Measurements from ENCODE around the gene ITM2B. TPM values are rescaled to one million over a fixed set of nuclear protein-coding genes. Genes with fewer than 3 reads are reported as not detected.
A peak's percentile ranks its signal among the peaks of the same experiment; 100 is the strongest.
"Not testable (repeated sequence)": the region's sequence is repeated elsewhere in the genome, so short reads cannot be mapped to it uniquely, and the experiment has no call there.

The ITM2B gene
- total RNA-seq = 48.7 and 54.4 TPM in 2 replicates

DNA sequence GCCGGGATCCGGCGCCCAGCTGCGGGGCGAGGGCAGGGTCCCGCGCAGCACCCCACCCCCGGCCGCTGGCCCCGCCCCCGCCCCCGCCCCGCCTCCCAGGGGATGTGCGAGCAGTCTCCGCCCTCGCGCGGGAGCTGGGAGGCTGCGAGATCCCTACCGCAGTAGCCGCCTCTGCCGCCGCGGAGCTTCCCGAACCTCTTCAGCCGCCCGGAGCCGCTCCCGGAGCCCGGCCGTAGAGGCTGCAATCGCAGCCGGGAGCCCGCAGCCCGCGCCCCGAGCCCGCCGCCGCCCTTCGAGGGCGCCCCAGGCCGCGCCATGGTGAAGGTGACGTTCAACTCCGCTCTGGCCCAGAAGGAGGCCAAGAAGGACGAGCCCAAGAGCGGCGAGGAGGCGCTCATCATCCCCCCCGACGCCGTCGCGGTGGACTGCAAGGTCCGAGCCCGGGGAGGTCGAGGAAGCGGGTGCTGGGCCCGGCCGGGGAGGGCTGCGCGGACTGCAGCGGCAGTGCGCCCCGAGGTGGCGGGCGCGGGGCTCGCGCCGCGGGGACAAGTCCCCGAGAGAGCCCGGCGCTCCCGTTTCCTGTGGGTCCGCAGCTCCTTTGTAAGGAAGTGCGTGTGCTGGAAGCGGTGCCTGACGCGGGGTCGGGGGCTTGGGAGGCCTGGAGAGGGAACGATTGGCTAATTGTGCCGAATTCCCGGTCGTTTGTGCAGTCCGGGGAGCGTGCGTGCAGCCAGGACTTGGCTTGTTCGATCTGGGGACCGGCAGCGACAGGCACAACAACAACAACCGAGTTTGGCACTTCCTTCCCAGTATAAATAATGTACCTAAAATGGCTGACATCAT, at the start of gene ITM2B:
Gene ITM2B (plus strand): TSS at position 161 of the 843 bp plus-strand sequence. CDS start 155 bp downstream, at position 316.
- Mint-ChIP-seq H3K9me3 (no peaks in the 10 kb centered on the region), H3K36me3 (ENCODE audit: low read depth) (peaks cover 20% of the 10 kb centered on the region), H3K4me3 (ENCODE audit: low read depth) (peak within 1 kb of the TSS; percentile 87), H3K4me1 (ENCODE audit: low read depth) (peaks cover 38% of the 10 kb centered on the region), H3K27me3 (ENCODE audit: low read depth) (peaks cover 44% of the 10 kb centered on the region), H3K27ac (peak within 1 kb of the TSS; percentile 73)
- peak; percentile 50 for DNase-seq (ENCODE audit: low spot score)
- intact Hi-C loops (cut with micrococcal nuclease) = loop anchor here (5.0 kb wide), 3 partner anchors 191 to 329 kb away; no protein-coding TSS in a partner anchor

DNA sequence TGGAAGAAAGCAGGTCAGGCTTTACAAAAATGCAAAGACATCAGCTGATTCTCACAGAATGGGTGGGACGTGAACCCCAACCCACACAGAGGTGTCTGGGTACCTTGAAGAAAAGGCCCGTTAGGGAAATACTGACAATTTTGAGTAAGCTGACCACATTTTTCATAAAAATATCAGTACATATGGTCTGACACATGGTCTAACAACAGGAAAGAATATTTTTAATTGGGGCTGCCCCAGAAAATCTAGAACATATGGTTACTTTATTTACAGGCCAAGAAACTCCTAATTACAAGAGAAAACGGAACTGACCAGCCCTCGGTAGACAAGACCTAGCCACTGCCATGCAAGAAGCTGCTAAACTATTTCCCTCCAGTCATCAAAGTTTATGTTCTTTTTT, 48.7 kb upstream of the ITM2B start:
- no peaks in the 10 kb centered on the region for H3K36me3 Mint-ChIP-seq (ENCODE audit: low read depth)
- no peak overlapping the region for H3K4me3 Mint-ChIP-seq (ENCODE audit: low read depth)
- H3K4me1 Mint-ChIP-seq (ENCODE audit: low read depth) = peaks cover 22% of the 10 kb centered on the region
- H3K9me3 Mint-ChIP-seq = no peaks in the 10 kb centered on the region
- intact Hi-C loops (cut with micrococcal nuclease) = no loop called here
- H3K27me3 Mint-ChIP-seq (ENCODE audit: low read depth) = peaks cover 25% of the 10 kb centered on the region
- no peak for DNase-seq (ENCODE audit: low spot score)
- H3K27ac Mint-ChIP-seq = no peak overlapping the region

- no peak overlapping the region for H3K27ac Mint-ChIP-seq
- H3K4me3 Mint-ChIP-seq (ENCODE audit: low read depth) = no peak overlapping the region
- H3K27me3 Mint-ChIP-seq (ENCODE audit: low read depth) = peaks cover 24% of the 10 kb centered on the region
- H3K4me1 Mint-ChIP-seq (ENCODE audit: low read depth) = peaks cover 22% of the 10 kb centered on the region
- no peak for DNase-seq (ENCODE audit: low spot score)
- no peaks in the 10 kb centered on the region for H3K9me3 Mint-ChIP-seq
- H3K36me3 Mint-ChIP-seq (ENCODE audit: low read depth) = no peaks in the 10 kb centered on the region
- intact Hi-C loops (cut with micrococcal nuclease) = loop anchor here (5.0 kb wide), 1 partner anchor 37 kb away; no protein-coding TSS in a partner anchor
These were observed 48.0 kb upstream of the ITM2B start for GRCh38 chr13:48185018-48185417.

GRCh38 chr13:48186722-48187121, 46.3 kb upstream of the ITM2B start:
- H3K27ac Mint-ChIP-seq = no peak overlapping the region
- intact Hi-C loops (cut with micrococcal nuclease) = loop anchor here (2.0 to 5.0 kb wide), 3 partner anchors 30 to 48 kb away; no protein-coding TSS in a partner anchor
- no peaks in the 10 kb centered on the region for H3K36me3 Mint-ChIP-seq (ENCODE audit: low read depth)

GRCh38 chr13:48188131-48188530, 44.9 kb upstream of the ITM2B start:
- Mint-ChIP-seq H3K36me3 (ENCODE audit: low read depth) (no peaks in the 10 kb centered on the region), H3K27ac (no peak overlapping the region), H3K9me3 (no peaks in the 10 kb centered on the region), H3K27me3 (ENCODE audit: low read depth) (peaks cover 39% of the 10 kb centered on the region), H3K4me3 (ENCODE audit: low read depth) (no peak overlapping the region), H3K4me1 (ENCODE audit: low read depth) (peaks cover 17% of the 10 kb centered on the region)
- intact Hi-C loops (cut with micrococcal nuclease) = loop anchor here (5.0 kb wide), 1 partner anchor 34 kb away; no protein-coding TSS in a partner anchor
- no peak for DNase-seq (ENCODE audit: low spot score)

More at GRCh38 chr13:48186722-48187121, 46.3 kb upstream of the ITM2B start:
- Mint-ChIP-seq H3K9me3 (no peaks in the 10 kb centered on the region), H3K4me3 (ENCODE audit: low read depth) (no peak overlapping the region), H3K4me1 (ENCODE audit: low read depth) (peaks cover 22% of the 10 kb centered on the region), H3K27me3 (ENCODE audit: low read depth) (peaks cover 30% of the 10 kb centered on the region)
- no peak for DNase-seq (ENCODE audit: low spot score)

DNA sequence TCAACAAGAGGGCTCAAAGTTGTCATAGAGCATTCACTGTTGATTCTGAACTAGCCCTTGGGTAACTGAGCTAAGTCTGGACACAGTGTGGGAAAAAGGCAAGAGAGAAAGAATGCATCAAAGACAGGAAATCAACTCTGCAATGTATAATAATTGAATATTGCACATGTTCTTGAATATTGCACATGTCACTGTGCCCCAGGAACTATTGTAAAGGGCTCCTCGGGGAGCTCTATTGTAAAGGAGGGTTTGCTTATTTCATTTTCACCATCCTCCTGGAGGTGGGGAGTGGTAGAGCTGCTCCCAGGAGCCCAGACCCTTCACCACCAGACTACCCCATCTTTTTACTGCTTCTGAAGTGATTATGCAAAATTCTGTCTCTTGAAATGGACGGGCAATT, 44.4 kb upstream of the ITM2B start:
- peaks cover 17% of the 10 kb centered on the region for H3K4me1 Mint-ChIP-seq (ENCODE audit: low read depth)
- peaks cover 39% of the 10 kb centered on the region for H3K27me3 Mint-ChIP-seq (ENCODE audit: low read depth)
- H3K36me3 Mint-ChIP-seq (ENCODE audit: low read depth) = no peaks in the 10 kb centered on the region
- no peak for DNase-seq (ENCODE audit: low spot score)
- H3K4me3 Mint-ChIP-seq (ENCODE audit: low read depth) = no peak overlapping the region
- no peaks in the 10 kb centered on the region for H3K9me3 Mint-ChIP-seq
- intact Hi-C loops (cut with micrococcal nuclease) = loop anchor here (5.0 kb wide), 1 partner anchor 34 kb away; no protein-coding TSS in a partner anchor
- H3K27ac Mint-ChIP-seq = no peak overlapping the region

GRCh38 chr13:48189171-48189570, 43.8 kb upstream of the ITM2B start:
- no peak overlapping the region for H3K27ac Mint-ChIP-seq
- H3K4me3 Mint-ChIP-seq (ENCODE audit: low read depth) = no peak overlapping the region
- intact Hi-C loops (cut with micrococcal nuclease) = loop anchor here (5.0 kb wide), 1 partner anchor 33 kb away; no protein-coding TSS in a partner anchor

DNA sequence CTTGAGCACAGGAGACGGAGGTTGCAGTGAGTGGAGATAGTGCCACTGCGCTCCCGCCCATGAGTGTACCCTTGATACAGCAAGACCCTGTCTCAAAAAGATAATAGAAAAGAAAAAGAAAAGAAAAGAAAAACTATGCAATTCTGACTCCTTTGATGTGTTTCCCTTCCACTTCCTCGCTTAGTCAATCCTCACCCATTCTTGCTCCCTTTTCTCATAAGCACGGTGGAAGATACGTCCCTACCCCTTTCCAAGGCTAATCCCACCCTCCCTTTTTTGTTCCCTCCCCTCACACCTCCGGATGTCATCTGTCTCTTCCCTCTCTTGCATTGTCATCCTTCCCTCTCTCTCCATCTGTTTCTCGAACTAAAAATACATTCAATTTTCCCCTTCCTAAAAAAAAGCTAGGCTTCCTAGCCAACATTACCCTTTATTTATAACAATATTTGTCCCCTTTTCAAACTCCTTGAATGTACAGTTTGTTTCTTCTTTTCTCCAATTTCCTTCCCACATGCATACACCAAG, 40.5 kb upstream of the ITM2B start:
- H3K9me3 Mint-ChIP-seq = peaks cover 5% of the 10 kb centered on the region
- peaks cover 46% of the 10 kb centered on the region for H3K27me3 Mint-ChIP-seq (ENCODE audit: low read depth)
- DNase-seq (ENCODE audit: low spot score) = no peak
- H3K4me3 Mint-ChIP-seq (ENCODE audit: low read depth) = no peak overlapping the region
- no peak overlapping the region for H3K27ac Mint-ChIP-seq
- peaks cover 3% of the 10 kb centered on the region for H3K4me1 Mint-ChIP-seq (ENCODE audit: low read depth)
- intact Hi-C loops (cut with micrococcal nuclease) = no loop called here
- no peaks in the 10 kb centered on the region for H3K36me3 Mint-ChIP-seq (ENCODE audit: low read depth)

More at GRCh38 chr13:48189171-48189570, 43.8 kb upstream of the ITM2B start:
- no peaks in the 10 kb centered on the region for H3K9me3 Mint-ChIP-seq
- H3K4me1 Mint-ChIP-seq (ENCODE audit: low read depth) = peaks cover 19% of the 10 kb centered on the region
- H3K27me3 Mint-ChIP-seq (ENCODE audit: low read depth) = peaks cover 39% of the 10 kb centered on the region
- no peak for DNase-seq (ENCODE audit: low spot score)
- H3K36me3 Mint-ChIP-seq (ENCODE audit: low read depth) = no peaks in the 10 kb centered on the region

DNA sequence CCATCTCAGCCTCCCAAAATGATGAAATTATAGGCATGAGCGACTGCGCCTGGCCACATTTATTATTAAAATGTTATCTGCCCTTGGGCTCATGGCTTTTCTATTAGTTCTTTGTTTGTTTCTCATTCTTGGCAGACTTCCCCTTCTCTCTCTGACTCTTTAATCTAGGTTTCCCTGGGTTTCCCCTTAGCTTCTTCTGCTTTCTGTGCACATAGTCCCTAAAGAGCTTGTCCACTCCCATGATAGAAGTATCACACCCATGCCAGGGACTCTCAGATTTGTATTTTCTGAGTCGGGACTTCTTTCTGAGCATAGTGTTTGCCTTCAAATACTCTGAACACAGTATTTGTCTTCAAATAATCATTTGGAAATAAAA, 38.6 kb upstream of the ITM2B start:
- peaks cover 5% of the 10 kb centered on the region for H3K9me3 Mint-ChIP-seq
- H3K4me3 Mint-ChIP-seq (ENCODE audit: low read depth) = no peak overlapping the region
- no peak overlapping the region for H3K27ac Mint-ChIP-seq
- no peaks in the 10 kb centered on the region for H3K36me3 Mint-ChIP-seq (ENCODE audit: low read depth)
- peaks cover 35% of the 10 kb centered on the region for H3K27me3 Mint-ChIP-seq (ENCODE audit: low read depth)
- DNase-seq (ENCODE audit: low spot score) = no peak
- peaks cover 3% of the 10 kb centered on the region for H3K4me1 Mint-ChIP-seq (ENCODE audit: low read depth)
- intact Hi-C loops (cut with micrococcal nuclease) = no loop called here

- no peak overlapping the region for H3K27ac Mint-ChIP-seq
- no peak for DNase-seq (ENCODE audit: low spot score)
- H3K9me3 Mint-ChIP-seq = peaks cover 5% of the 10 kb centered on the region
- H3K4me1 Mint-ChIP-seq (ENCODE audit: low read depth) = no peaks in the 10 kb centered on the region
- H3K27me3 Mint-ChIP-seq (ENCODE audit: low read depth) = peaks cover 32% of the 10 kb centered on the region
- no peak overlapping the region for H3K4me3 Mint-ChIP-seq (ENCODE audit: low read depth)
- peaks cover 3% of the 10 kb centered on the region for H3K36me3 Mint-ChIP-seq (ENCODE audit: low read depth)
- intact Hi-C loops (cut with micrococcal nuclease) = no loop called here
These were observed 33.5 kb upstream of the ITM2B start for GRCh38 chr13:48199404-48199946.

DNA sequence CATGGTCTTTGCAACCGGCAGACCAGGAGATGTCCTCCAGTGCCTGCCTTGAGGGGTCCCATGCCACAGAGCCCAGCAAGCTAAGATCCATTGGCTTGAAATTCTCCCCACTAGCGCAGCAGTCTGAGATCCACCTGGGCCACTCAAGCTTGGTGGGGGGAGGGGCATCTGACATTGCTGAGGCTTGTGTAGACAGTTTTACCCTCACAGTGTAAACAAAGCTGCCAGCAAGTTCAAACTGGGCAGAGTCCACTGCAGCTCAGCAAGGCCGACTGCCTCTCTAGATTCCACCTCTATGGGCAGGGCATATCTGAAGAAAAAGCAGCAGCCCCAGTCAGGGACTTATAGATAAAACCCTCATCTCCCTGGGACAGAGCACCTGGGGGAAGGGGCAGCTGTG, 32.0 kb upstream of the ITM2B start:
- no peak overlapping the region for H3K27ac Mint-ChIP-seq
- peaks cover 41% of the 10 kb centered on the region for H3K27me3 Mint-ChIP-seq (ENCODE audit: low read depth)
- H3K4me1 Mint-ChIP-seq (ENCODE audit: low read depth) = no peaks in the 10 kb centered on the region
- no peak for DNase-seq (ENCODE audit: low spot score)
- H3K9me3 Mint-ChIP-seq = peaks cover 6% of the 10 kb centered on the region
- no peak overlapping the region for H3K4me3 Mint-ChIP-seq (ENCODE audit: low read depth)
- H3K36me3 Mint-ChIP-seq (ENCODE audit: low read depth) = peaks cover 3% of the 10 kb centered on the region
- intact Hi-C loops (cut with micrococcal nuclease) = no loop called here

GRCh38 chr13:48207207-48207606, 25.8 kb upstream of the ITM2B start:
- peaks cover 10% of the 10 kb centered on the region for H3K9me3 Mint-ChIP-seq
- H3K4me3 Mint-ChIP-seq (ENCODE audit: low read depth); intact Hi-C loops (cut with micrococcal nuclease); H3K4me1 Mint-ChIP-seq (ENCODE audit: low read depth); H3K36me3 Mint-ChIP-seq (ENCODE audit: low read depth); DNase-seq (ENCODE audit: low spot score); H3K27ac Mint-ChIP-seq: not testable (repeated sequence)
- H3K27me3 Mint-ChIP-seq (ENCODE audit: low read depth) = peaks cover 49% of the 10 kb centered on the region

DNA sequence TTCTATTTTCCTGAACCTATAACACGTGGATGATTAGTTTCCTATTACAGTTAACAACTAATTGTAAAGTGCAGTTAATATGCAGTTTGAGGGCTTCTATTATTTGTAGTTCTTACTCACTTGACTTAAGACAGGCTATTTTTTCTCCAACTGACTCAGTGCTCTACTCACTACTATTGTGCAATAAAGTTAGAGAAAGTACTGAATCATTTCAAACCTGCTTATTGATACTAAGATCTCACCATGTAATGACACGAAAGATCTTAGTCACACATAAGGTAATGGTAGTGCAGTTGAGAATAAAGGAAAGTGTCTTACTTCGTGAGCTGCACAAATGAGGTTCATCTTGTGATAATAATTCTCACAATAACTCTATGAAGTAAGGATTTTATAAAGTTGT, 22.8 kb upstream of the ITM2B start:
- no peaks in the 10 kb centered on the region for H3K36me3 Mint-ChIP-seq (ENCODE audit: low read depth)
- peaks cover 10% of the 10 kb centered on the region for H3K9me3 Mint-ChIP-seq
- intact Hi-C loops (cut with micrococcal nuclease) = loop anchor here (1.0 kb wide), 1 partner anchor 24 kb away; no protein-coding TSS in a partner anchor
- no peak overlapping the region for H3K27ac Mint-ChIP-seq
- H3K4me3 Mint-ChIP-seq (ENCODE audit: low read depth) = no peak overlapping the region
- no peaks in the 10 kb centered on the region for H3K4me1 Mint-ChIP-seq (ENCODE audit: low read depth)
- no peak for DNase-seq (ENCODE audit: low spot score)
- H3K27me3 Mint-ChIP-seq (ENCODE audit: low read depth) = peaks cover 41% of the 10 kb centered on the region

Measured in activated T-helper 2 cell treated with anti-CD3 and anti-CD28 coated beads, Interferon-gamma antibody, Interleukin-2, Interleukin-4, amounts not matched to agents 10 μg/mL and 5 μg/mL and 100 μg/mL, durations not matched to agents 14 hours and 24 hours and 36 hours (primary cell).